GM19467 (cell line): ENCODE results near the gene CLTCL1.
"Not testable (repeated sequence)": the region's sequence is repeated elsewhere in the genome, so short reads cannot be mapped to it uniquely, and the experiment has no call there.

Experiments
- ATAC-seq: cut with Tn5 transposase; IDR thresholded peaks from one replicate; pipeline ENCODE4 v1.9.1; 2021; ENCODE audit warnings: mild to moderate bottlenecking, moderate library complexity; ENCODE audit not compliant: unreplicated experiment

Gene CLTCL1

DNA sequence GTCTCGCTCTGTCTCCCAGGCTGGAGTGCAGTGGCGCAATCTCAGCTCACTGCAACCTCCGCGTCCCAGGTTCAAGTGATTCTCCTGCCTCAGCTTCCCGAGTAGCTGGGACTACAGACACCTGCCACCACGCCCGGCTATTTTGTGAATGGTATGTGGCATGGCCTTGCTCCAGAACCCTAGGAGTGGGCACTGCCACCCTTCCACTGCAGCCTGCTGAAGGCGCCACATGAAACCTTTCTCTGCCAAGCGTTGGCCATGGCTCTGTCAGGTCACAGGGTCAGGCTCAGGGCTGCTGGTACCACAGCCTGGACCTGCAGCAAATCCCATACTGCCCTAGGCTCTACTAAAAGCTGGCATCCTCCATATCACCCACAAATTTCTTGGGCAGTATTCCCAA lies 135.4 kb downstream of the CLTCL1 start:
- ATAC-seq, result not testable (repeated sequence)

DNA sequence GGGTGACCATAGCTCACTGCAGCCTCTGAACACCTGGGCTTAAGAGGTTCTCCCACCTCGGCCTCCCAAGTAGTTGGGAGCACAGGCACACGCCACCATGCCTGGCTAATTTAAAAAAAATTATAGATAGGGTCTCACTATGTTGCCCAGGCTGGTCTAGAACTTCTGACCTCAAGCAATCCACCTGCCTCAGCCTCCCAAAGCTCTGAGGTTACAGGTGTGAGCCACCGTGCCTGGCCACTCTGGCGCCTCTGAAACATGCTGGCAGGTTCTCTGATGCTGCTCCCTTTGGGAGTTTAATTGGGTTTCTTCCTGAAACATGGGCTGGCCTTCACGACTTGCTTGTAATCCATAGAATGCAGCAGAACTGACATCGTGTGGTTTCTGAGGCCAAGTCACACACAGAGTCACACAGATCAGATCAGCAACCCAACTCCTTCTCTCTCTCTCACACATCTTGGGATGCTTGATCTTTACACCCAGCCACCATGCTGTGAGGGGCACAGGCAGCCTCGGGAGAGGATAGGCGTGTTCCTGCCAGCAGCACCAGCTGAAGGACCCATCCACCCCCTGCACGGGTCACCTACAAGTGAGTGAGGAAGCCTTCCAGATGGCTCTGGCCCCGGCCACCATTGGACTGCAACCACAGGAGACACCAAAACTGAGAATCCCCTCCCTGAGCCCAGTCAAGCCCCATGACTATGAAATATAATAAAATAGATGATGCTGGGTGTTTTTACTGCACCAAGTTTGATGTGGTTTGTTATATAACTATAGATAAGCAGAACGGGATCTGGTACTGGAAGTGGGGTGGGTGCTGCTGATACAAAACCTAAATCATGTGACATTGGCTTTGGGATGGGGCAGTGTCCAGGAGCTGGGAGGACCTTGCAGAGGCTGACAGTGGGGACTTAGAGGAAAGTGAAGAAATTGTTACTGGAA lies 138.3 kb downstream of the CLTCL1 start:
- ATAC-seq, result no peak

DNA sequence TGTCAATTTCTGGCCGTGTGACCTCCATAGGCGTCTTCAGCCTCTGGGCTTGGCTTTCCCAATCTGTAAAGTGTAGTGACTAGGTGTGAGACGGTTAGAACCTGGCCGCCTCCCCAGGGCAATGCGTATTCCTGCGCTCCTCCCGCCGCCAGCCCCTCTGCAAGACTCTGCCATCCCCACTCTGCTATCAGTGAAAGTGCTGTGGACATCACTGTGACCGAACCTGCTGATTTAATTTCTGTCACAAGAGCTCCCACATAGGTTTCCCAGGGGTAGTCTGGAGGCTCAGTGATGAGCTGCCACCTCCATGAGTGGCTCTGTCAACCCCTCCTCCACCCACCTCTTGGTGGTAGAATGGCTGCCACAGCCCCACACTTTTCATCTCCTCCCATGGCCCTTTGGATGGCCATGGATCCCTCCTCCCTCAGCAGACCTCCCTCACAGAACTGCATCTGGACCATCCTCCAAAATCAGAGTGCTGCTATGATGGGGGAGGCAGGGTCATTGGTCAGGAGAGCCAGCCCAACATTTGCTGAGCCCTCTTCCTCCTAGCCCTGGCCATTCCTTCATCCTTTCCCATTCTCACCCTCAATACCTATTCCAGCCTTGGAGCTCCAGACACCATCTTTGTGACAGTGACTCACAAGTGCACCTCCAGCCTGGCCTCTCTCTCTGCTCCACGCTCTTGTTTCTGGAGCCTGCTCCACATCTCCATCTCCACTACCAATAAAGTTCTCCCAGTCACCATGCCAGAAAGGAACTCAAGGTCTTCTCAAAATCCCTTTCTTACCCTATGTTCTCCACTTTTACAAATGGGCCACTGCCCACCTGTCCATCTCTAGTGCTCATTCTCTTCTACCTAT lies 140.0 kb downstream of the CLTCL1 start:
- ATAC-seq, result no peak

DNA sequence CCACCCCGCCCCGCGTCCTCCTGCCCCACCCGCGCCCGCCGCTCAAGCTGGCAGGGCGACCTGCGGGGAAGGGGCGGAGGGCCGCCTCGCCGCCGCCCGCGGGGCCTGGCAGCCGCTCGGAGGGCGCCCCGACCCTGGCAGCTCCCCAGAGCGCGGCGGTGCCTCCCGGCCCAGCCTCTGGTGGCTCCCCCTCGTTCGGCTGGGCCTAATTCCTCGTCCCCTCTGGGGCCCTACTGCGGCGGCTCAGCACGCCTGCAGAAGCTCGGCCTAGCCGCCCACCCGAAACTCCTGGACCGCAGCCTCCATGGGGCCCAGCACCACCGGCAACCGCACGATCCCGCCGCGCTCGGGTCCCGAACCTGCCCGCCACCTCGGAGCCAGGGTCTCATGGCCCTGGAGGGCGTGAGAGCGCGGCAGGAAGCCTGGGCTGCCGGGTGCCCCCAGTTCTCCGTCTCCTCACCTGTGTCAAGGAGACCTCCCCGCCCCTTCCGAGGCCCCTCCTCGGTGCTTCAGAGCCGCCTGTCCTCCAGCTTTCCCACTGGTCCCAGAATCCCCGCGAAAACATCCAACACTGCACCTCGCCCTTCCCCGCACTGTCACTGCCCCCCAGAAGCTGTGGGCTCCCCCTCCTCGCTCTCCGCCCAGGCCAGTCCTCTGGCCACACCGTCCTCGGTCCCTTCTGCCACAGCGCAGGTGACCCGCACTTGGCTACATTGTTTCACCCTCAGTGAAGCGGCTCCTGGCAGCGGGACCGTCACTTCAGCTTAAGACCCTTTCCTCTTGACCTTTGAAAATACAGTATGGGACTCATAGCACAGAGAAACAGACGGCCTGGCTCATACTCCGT lies 140.8 kb downstream of the CLTCL1 start:
- ATAC-seq, result no peak

DNA sequence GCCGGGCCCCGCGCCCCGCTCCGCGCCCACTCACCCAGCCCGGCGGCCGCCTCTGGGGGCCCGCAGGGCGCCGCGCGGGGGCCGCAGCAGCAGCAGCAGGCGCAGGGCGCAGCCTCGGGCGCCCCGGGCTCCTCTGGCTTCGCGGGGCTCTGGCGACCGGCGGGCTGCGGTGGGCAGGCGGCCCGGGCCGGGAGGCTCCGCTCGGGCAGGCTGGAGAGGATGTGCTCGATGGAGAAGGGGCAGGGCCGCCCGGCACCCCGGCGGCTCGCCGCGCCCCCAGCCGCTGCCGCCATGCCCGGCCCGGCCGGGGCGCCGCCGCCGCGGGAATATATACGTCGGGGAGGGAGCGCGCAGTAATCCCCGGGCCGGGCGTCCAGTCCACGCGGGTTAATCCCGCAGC lies 141.5 kb downstream of the CLTCL1 start, which contains the start of gene GSC2:
Gene GSC2, minus strand, starts transcription at position 302 of the 400 bp plus-strand sequence. Its CDS starts 9 bp downstream, at position 293.
- no peak for ATAC-seq

DNA sequence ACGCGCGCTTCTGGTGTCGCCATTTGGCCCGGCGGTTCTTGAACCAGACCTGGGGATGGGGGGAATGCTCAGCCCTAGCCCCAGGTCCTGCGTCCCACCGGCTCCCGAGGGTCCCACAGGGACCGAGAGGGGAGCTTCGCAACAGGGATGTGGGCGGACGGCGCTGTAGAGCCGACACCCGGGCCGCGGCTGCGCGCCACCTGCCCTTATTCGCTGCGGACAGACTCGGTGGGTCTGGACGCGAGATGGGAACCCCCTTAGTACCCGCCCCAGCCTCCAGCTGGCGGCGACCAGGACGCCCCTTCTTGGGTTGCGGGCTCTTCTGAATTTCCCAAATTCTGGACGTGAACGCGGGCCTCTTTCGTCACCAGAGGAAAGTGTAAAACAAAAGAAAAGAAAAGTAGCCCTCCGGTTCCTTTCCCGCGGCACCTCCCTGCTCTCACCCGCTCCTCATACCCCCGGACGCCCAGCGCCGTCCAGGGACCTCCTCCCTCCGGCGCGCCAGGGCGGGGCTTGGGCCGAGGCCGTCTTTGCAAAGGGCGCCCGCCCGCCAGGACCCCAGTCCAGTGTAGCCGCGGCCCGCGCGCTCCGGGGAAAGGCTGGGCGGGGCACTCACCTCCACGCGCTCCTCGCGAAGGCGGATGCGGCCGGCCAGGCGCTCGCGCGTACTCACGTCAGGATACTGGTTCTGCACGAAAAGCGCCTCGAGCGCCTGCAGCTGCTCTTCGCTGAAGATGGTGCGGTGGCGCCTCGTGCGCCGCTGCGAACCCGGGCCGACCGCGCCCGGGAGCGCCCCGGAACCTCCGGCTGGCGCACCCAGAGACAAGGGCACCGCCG lies 142.3 kb downstream of the CLTCL1 start:
- no peak for ATAC-seq

DNA sequence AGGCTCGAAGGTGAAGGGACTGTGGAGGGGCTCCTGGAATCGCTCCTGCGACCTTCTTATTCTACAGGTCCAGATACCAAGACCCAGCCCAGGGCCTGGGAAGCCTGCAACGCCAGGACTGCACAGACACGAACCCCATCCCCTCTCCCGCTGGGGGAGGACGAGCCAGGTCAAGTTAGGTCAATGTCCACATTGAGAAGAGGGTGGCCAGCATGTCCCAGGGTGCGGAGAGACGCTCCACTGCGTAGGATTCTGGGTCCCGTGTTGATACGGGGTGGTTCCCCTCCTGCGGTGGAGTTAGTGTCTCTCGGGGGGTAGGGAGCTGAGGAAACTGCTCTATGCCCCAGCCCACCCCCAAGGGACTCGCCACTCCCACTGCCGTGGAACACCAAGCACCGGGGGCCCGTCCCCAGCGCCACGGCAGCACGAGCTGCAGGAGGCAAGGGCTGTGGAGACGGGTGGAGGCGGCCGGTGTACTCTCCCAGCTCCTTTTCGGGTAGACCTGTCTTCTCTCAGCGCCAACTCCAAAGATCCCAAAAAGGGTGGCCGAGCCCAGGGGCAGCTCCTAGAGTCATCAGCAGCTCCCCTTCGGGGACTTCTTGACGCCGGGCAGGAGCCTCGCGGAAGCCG lies 143.0 kb downstream of the CLTCL1 start:
- ATAC-seq, result no peak

DNA sequence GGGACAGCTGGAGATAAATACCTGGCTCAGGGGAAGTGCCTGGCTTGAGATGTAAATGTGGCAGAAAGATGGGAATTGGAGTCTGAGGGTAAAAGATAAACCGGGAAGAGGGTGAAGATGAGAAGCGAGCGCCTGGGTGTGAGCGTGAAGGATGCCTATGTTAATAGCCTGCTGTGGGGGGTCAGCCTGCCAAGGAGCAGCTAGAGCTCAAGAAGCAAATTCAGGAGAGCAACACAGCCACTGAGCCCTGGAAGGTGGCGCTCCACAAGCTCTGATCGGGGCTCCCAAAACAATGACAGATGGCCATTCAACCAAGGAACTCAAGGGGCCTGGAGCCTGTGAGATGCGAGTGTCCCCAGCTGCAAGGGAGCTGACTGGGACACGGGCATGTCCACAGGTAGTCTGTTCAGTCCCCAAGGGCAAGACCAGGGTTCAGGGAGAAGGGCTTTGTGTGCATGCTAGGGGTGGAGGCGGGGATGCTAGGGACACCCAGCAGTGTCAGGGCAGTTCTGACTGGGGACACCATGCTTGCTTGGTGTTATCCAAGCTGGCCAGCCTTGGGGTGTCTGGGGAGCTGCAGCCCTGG lies 144.2 kb downstream of the CLTCL1 start:
- no peak for ATAC-seq

DNA sequence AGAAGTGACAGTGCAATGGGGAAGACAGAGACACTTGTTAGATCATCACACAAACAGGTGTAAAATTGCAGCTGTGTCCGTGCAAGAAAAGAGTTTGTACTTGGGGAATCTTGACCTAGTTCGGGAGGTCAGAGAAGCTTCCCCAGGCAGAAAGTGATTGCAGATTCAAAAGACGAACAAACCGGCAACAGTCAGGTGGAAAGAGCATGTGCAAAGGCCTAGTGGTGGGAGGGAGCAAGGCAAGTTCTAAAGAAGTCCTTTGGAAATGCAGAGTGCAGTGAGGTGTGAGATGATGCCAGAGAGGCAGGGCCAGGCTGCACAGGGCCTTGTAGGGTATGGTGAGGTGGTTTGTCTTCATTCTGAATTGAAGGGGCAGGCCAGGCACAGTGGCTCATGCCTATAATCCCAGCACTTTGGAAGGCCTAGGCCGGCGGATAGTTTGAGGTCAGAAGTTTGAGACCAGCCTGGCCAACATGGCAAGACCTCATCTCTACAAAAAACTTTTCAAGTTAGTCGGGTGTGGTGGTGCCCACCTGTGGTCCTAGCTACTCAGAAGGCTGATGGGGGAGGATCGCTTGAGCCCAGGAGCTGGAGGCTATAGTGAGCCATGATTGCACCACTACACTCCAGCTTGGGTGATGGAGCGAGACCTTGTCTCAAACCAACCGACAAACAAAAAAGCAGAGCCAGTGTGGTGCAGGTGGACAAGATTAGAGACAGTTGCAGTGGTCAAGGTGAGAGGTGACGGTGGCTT lies 145.1 kb downstream of the CLTCL1 start:
- ATAC-seq, result no peak

DNA sequence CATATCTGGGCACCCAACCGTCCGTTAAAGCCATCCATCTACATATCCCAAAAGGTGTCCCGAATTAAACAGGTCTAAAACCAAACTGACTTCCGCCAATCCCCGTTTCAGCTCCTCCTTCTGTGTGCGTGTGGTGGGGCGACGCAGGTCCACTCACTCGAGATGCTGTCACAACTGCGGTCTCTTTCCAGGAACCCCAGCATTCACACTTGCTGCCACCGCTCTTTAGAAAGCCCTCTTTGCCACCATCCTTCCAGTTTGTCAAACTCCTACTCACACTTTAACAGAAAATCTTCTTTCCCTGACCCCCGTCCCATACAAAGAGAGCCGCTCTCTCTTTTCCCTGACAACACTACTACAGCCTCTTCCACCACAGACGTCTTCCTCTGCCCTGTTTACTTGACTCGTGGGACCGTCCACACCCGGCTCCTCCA lies 147.5 kb downstream of the CLTCL1 start:
- no peak for ATAC-seq

DNA sequence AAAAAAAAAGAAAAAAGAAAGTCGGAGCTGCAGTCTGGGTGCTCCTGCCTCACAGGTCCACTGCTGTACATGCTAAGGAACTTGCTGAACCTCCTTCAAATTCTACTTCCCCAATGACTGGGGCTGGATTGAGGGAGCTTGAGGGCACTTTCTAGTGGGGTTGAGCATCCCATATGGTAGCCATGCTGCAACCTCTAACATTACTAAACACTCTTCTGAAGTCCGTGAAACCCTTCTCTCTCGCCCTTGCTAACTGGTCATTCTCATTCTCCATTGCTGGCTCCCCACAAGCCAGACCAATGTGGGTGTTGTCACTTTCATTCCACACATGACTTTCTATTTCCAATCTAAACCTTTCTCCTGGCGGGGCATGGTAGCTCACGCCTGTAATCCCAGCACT lies 148.3 kb downstream of the CLTCL1 start:
- ATAC-seq, result no peak

DNA sequence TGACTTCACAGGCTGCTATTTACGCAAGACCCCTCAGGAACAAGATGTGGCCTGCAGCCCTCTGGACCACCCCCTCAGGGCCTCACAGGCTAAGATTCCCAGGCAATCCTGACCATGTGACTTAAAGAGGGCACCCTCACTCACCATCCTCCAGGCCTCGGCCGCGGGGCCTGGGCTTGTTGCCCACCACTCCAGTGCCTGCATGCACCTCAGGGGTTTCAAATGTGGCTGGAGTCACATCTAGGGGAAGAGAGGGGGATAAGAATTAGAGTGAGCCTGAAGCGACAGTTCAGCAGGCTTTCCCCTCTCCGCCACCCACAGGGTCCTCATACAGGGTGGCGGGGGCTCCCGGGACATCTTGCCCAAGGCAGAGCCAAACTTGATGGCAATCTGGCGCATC lies 149.1 kb downstream of the CLTCL1 start:
- ATAC-seq, result no peak

DNA sequence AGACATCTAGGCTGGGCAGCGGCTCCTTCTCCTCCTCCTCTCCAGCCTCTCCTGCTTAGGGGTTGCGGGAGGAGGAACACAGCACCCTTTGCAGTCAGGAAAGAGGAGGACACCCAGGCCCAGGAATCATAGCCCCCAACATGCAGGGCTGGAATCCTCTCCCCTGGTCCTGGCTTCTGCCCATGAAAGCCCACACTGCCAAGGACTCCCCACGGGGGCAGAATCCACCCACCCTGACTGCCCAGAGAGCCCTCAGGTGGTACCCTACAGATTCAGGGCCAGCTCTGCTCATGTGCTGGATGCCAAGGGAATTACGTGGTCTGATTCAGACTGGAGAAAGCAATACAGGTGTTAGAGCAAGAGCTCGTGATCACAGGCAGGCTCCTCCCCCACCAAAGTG lies 151.5 kb downstream of the CLTCL1 start:
- no peak for ATAC-seq

DNA sequence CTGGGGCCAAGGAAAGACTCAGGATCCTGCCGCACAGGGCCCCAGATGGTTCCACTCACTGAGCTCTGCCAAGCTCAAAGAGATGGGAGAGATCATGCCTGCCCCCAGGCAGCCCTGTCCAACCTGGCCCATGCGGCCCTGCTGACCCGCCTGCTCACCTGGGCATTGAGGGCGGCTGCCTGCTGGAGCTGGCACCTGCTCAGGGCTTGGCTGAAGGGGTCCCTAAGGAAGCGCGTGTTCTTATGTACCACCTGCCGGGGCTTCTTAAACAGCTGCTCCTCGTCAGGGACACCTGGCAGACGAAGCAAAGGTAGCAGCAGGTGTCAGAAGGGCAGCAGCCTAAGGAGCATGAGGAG lies 152.5 kb downstream of the CLTCL1 start:
- no peak for ATAC-seq

DNA sequence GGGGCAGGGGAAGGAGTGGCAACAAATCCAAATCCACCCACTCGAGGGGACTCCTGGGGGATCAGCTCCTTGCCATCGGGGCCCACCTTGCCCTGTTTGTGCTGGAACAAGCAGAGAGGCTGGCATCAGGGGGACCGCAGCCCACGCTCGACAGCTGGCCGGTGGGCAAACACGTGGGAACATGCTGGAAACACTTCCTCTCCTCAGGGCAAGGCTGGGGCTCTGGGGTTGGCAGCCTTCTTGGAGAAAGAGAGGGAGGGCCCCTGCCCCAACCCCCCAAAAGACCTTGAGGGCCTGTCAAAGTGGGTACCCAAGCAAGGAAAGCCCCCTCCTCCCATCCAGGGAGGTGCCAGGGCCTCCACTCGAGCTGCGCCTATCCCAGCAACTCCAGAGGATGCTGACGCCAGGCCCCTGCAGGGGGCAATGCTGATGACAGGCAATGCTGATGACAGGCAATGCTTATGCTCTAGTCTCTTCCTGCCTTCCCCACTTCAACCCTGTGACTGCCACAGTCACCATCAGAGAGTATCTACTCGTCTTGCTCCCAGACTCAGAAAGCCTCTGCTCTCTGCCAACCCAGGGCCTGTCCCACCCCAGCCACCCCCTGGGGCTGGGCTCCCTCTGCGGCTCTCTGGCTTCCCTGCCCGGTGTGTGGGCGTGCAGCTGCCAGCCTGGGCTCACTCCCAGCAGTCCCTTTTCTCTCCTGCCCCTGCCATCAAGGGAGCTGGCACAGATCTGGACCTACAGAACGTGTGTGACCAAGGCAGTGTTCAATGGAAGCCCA lies 153.1 kb downstream of the CLTCL1 start:
- no peak for ATAC-seq

DNA sequence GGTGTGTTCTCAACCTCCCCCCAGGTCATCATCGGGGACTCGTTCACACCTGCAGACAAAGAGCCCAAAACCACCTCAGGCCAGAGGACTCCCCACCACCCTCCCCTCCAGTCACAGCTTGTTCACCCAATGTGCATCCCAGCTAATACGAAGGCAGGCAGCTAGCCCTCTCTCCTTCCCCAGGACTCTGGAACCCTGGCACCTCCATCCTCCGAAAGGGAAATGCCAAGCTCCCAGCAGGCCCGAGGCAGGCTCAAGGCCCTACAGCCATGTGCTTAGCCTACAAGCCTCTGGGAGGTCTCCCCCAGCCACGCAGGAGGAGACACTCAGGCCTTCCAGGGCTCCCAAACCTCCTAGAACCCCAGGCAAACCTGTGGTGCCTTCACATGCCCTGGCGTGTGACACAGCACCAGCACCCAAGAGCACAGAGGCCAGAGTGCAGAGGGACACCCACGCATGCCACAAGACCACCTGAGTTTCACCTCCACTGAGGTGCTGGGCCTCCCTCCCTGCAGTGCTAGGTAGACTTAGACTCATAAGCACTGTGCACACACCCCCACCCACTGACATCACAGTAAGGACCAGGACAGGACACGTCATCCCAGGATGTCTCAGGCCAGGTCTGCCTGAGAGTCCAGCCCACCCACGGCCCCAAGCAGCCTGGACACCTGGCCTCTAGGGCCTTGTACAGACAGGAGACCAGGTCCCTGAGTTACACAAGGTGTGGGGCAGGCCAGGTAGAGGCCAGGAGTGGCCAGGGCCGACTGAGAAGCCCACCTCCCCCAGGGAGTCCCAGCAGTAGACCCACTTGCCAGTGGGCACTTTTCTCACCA lies 153.9 kb downstream of the CLTCL1 start:
- ATAC-seq, result no peak

DNA sequence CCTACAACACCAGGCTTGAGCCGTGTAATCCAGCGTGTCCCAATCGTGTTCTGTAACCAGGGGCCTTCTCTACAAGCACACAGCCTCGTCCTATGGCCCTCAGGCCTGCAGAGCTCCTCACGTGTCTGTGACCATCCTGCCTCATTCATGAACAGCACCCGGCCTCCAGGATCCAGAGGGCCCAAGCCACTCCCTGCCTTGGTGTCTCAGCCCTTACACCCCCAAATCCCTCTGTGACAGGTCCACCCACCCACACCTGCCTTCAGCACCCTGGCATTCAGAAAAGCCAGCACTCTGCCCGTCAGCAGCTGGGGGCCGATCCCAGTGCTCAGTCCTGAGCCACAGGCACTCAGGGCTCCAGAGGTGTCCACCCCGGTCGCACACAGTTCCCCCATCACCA lies 154.6 kb downstream of the CLTCL1 start:
- no peak for ATAC-seq
